ENCODE results near the gene CLEC9A. TPM values are rescaled to one million over a fixed set of nuclear protein-coding genes. Genes with fewer than 3 reads are reported as not detected.
"Not testable (repeated sequence)": the region's sequence is repeated elsewhere in the genome, so short reads cannot be mapped to it uniquely, and the experiment has no call there.

Gene CLEC9A
- polyA plus RNA-seq, 4 donors = 0.12 to 1.6 TPM; not detected in 2

DNA sequence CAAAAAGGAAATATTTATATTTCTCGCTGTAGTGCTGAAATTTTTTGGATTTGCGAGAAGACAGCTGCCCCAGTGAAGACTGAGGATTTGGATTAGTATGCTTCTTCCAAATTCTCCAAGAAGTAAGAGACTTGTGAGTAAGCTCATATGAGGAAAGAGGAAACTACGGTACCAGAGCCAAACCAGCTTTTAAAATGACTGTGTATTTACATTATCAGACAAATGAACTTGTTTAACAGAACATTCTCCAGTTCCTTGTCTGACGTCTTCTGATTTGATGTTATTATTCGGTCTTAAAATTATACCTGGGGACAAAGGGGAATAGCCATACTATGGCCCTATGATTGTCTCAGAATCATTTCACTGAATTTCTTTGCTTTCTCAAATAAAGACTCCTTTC lies 12.1 kb upstream of the CLEC9A start:
- WGBS, 3 donors = 53 to 58% (median 57%) methylated on average over 5 of the region's 5 CpGs
- H3K4me1 ChIP-seq (ENCODE audit: control insufficient read depth in 3 of 3, insufficient read depth in 2 of 3, low read depth in 1 of 3, low read length in 2 of 3) = no peaks in the 10 kb centered on the region
- no peaks in the 10 kb centered on the region for H3K27me3 ChIP-seq (ENCODE audit: control insufficient read depth in 3 of 3, insufficient read depth in 3 of 3, low read length in 3 of 3)
- no peak overlapping the region for H3K27ac ChIP-seq (ENCODE audit: low read depth in 1 of 3, low read length in 2 of 3)
- no peaks in the 10 kb centered on the region for H3K9me3 ChIP-seq (ENCODE audit: control insufficient read depth in 2 of 2, insufficient read depth in 1 of 2, low read depth in 1 of 2, low read length in 1 of 2)
- no peaks in the 10 kb centered on the region for H3K36me3 ChIP-seq (ENCODE audit: control insufficient read depth in 3 of 3, insufficient read depth in 2 of 3, low read depth in 1 of 3, low read length in 3 of 3)
- no peak for FAIRE-seq
- H3K4me3 ChIP-seq (ENCODE audit: low read depth in 1 of 3, low read length in 3 of 3) = no peak overlapping the region
- no peak for DNase-seq

DNA sequence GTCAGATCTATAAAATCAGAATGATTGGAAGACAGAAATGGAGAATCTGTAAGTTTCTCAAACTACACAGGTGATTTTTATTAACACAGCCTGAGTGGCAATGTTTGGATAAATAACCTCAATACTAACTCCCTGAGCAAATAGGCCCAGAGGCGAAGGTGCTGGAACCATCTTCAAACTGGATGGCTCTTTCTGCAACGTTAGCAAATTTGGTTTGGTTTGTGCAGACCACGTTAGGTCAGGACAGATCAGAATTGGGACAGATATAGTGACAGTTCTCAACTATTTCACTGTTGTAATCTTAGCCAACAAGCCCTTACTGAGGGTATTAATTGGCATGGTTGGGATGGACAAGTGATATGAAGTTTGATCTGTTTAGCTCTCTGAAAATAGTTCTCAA lies 9.1 kb upstream of the CLEC9A start:
- H3K36me3 ChIP-seq (ENCODE audit: control insufficient read depth in 3 of 3, insufficient read depth in 2 of 3, low read depth in 1 of 3, low read length in 3 of 3) = no peaks in the 10 kb centered on the region
- no peaks in the 10 kb centered on the region for H3K4me1 ChIP-seq (ENCODE audit: control insufficient read depth in 3 of 3, insufficient read depth in 2 of 3, low read depth in 1 of 3, low read length in 2 of 3)
- H3K9me3 ChIP-seq (ENCODE audit: control insufficient read depth in 2 of 2, insufficient read depth in 1 of 2, low read depth in 1 of 2, low read length in 1 of 2) = no peaks in the 10 kb centered on the region
- no peak overlapping the region for H3K4me3 ChIP-seq (ENCODE audit: low read depth in 1 of 3, low read length in 3 of 3)
- no peak for FAIRE-seq
- 59 to 87% (median 82%) methylated on average over 3 of the region's 3 CpGs for WGBS, 3 donors
- no peaks in the 10 kb centered on the region for H3K27me3 ChIP-seq (ENCODE audit: control insufficient read depth in 3 of 3, insufficient read depth in 3 of 3, low read length in 3 of 3)
- DNase-seq = no peak
- no peak overlapping the region for H3K27ac ChIP-seq (ENCODE audit: low read depth in 1 of 3, low read length in 2 of 3)

DNA sequence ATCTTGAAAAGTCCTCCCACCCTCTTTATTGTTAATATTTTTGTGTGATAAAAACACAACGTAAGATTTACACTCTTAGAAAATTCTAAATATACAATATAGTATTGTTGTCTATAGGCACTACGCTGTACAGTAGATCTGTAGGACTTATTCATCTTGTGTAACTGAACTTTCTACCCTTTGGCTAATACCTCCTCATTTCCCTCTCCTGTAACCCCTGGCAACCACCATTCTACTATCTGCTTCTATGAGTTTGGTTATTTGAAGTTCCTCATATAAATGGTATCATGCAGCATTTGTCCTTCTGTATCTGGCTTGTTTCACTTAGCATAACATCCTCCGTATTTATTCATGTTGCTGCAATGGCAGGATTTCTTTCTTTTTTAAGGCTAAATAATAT lies 5.2 kb upstream of the CLEC9A start:
- WGBS, 3 donors = 89 to 95% (median 93%) methylated on average over 3 of the region's 3 CpGs
- H3K36me3 ChIP-seq (ENCODE audit: control insufficient read depth in 3 of 3, insufficient read depth in 2 of 3, low read depth in 1 of 3, low read length in 3 of 3) = no peaks in the 10 kb centered on the region
- H3K27ac ChIP-seq (ENCODE audit: low read depth in 1 of 3, low read length in 2 of 3) = no peak overlapping the region
- H3K27me3 ChIP-seq (ENCODE audit: control insufficient read depth in 3 of 3, insufficient read depth in 3 of 3, low read length in 3 of 3) = no peaks in the 10 kb centered on the region
- no peaks in the 10 kb centered on the region for H3K9me3 ChIP-seq (ENCODE audit: control insufficient read depth in 2 of 2, insufficient read depth in 1 of 2, low read depth in 1 of 2, low read length in 1 of 2)
- DNase-seq (no peak), FAIRE-seq (no peak)
- H3K4me3 ChIP-seq (ENCODE audit: low read depth in 1 of 3, low read length in 3 of 3) = no peak overlapping the region
- no peaks in the 10 kb centered on the region for H3K4me1 ChIP-seq (ENCODE audit: control insufficient read depth in 3 of 3, insufficient read depth in 2 of 3, low read depth in 1 of 3, low read length in 2 of 3)

DNA sequence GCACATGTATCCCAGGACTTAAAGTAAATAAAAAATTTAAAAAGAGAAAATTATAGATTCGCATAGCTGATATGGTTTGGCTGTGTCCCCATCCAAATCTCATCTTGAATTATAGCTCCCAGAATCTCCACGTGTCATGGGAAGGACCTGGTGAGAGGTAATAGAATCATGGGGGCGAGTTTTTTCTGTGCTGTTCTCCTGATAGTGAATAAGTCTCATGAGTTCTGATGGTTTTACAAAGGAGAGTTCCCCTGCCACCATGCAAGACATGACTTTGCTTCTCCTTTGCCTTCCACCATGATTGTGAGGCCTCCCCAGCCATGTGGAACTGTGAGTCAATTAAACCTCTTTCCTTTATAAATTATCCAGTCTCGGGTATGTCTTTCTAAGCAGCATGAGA lies 3.8 kb upstream of the CLEC9A start:
- H3K36me3 ChIP-seq (ENCODE audit: control insufficient read depth in 3 of 3, insufficient read depth in 2 of 3, low read depth in 1 of 3, low read length in 3 of 3); H3K27me3 ChIP-seq (ENCODE audit: control insufficient read depth in 3 of 3, insufficient read depth in 3 of 3, low read length in 3 of 3); H3K4me3 ChIP-seq (ENCODE audit: low read depth in 1 of 3, low read length in 3 of 3); H3K27ac ChIP-seq (ENCODE audit: low read depth in 1 of 3, low read length in 2 of 3); H3K4me1 ChIP-seq (ENCODE audit: control insufficient read depth in 3 of 3, insufficient read depth in 2 of 3, low read depth in 1 of 3, low read length in 2 of 3); FAIRE-seq; H3K9me3 ChIP-seq (ENCODE audit: control insufficient read depth in 2 of 2, insufficient read depth in 1 of 2, low read depth in 1 of 2, low read length in 1 of 2); DNase-seq: not testable (repeated sequence)
- WGBS, 3 donors = 83 to 90% (median 89%) methylated on average over 4 of the region's 4 CpGs

DNA sequence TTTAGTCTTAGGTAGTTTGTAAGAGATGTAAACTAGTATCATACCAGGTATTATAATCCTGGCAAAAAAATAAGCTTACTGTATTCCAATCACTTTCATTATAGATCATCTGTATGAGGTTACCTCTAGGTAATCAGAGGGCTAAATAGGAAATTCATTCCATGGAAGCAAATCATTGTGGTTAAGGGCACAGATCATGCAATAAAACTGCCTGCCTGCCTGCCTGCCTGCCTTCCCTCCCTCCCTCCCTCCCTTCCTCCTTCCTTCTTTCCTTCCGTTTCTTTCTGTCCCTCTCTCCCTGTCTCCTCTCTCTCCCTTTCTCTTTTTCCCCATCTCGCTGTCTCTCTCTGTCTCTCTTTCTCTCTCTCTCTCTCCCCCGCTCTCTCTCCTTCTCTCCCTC lies 3.2 kb upstream of the CLEC9A start:
- no peak overlapping the region for H3K27ac ChIP-seq (ENCODE audit: low read depth in 1 of 3, low read length in 2 of 3)
- no peaks in the 10 kb centered on the region for H3K36me3 ChIP-seq (ENCODE audit: control insufficient read depth in 3 of 3, insufficient read depth in 2 of 3, low read depth in 1 of 3, low read length in 3 of 3)
- no peaks in the 10 kb centered on the region for H3K9me3 ChIP-seq (ENCODE audit: control insufficient read depth in 2 of 2, insufficient read depth in 1 of 2, low read depth in 1 of 2, low read length in 1 of 2)
- no peak for DNase-seq
- no peak for FAIRE-seq
- no peaks in the 10 kb centered on the region for H3K4me1 ChIP-seq (ENCODE audit: control insufficient read depth in 3 of 3, insufficient read depth in 2 of 3, low read depth in 1 of 3, low read length in 2 of 3)
- H3K27me3 ChIP-seq (ENCODE audit: control insufficient read depth in 3 of 3, insufficient read depth in 3 of 3, low read length in 3 of 3) = no peaks in the 10 kb centered on the region
- 59 to 78% (median 68%) methylated on average over 3 of the region's 3 CpGs for WGBS, 3 donors
- H3K4me3 ChIP-seq (ENCODE audit: low read depth in 1 of 3, low read length in 3 of 3) = no peak overlapping the region

DNA sequence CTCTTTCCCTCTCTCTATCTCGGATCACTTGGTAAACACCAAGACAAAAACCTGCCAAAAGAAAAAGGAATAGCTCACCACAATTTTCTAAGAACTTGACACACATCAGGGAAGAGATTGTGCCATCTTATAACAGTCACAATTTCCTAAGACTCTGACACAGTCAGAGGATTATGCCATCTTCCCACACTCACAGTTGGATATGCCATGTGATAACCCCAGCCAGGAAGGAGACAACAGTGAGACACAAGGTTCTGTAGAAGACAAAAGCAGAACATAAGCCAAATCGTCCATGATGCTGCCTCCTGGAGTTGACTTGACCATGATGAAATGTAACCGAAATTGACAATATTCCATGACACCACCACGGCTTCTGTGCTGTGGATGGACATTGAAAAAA lies 2.8 kb upstream of the CLEC9A start:
- WGBS, 3 donors = 54 to 66% (median 55%) methylated on average over 4 of the region's 4 CpGs
- H3K27ac ChIP-seq (ENCODE audit: low read depth in 1 of 3, low read length in 2 of 3) = no peak overlapping the region
- H3K36me3 ChIP-seq (ENCODE audit: control insufficient read depth in 3 of 3, insufficient read depth in 2 of 3, low read depth in 1 of 3, low read length in 3 of 3) = no peaks in the 10 kb centered on the region
- DNase-seq (no peak), FAIRE-seq (no peak)
- H3K27me3 ChIP-seq (ENCODE audit: control insufficient read depth in 3 of 3, insufficient read depth in 3 of 3, low read length in 3 of 3) = no peaks in the 10 kb centered on the region
- H3K4me1 ChIP-seq (ENCODE audit: control insufficient read depth in 3 of 3, insufficient read depth in 2 of 3, low read depth in 1 of 3, low read length in 2 of 3) = no peaks in the 10 kb centered on the region
- H3K9me3 ChIP-seq (ENCODE audit: control insufficient read depth in 2 of 2, insufficient read depth in 1 of 2, low read depth in 1 of 2, low read length in 1 of 2) = no peaks in the 10 kb centered on the region
- no peak overlapping the region for H3K4me3 ChIP-seq (ENCODE audit: low read depth in 1 of 3, low read length in 3 of 3)

DNA sequence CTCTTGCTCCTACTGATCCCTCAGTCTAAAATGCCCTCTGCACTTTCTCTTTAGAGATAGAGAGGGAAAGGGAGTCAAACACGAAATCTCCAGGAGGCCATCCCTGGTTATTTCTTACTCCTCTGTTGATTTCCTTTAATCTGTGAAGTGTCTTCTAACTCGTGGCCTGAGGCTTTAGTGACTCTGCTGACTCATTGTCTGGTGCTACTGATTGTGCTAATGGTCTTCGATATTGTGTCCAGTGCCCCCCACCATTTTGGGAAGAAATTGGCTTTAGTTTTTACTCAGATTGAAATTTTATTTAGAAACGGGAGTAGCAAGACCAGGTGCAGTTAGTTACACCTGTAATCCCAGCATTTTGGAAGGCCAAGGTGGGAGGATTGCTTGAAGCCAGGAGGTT lies 839 bp downstream of the CLEC9A start:
- H3K4me3 ChIP-seq (ENCODE audit: low read depth in 1 of 3, low read length in 3 of 3) = no peak overlapping the region
- 59 to 65% (median 65%) methylated on average over 4 of the region's 4 CpGs for WGBS, 3 donors
- no peaks in the 10 kb centered on the region for H3K9me3 ChIP-seq (ENCODE audit: control insufficient read depth in 2 of 2, insufficient read depth in 1 of 2, low read depth in 1 of 2, low read length in 1 of 2)
- H3K36me3 ChIP-seq (ENCODE audit: control insufficient read depth in 3 of 3, insufficient read depth in 2 of 3, low read depth in 1 of 3, low read length in 3 of 3) = no peaks in the 10 kb centered on the region
- no peak for FAIRE-seq
- DNase-seq = no peak
- H3K4me1 ChIP-seq (ENCODE audit: control insufficient read depth in 3 of 3, insufficient read depth in 2 of 3, low read depth in 1 of 3, low read length in 2 of 3) = no peaks in the 10 kb centered on the region
- no peaks in the 10 kb centered on the region for H3K27me3 ChIP-seq (ENCODE audit: control insufficient read depth in 3 of 3, insufficient read depth in 3 of 3, low read length in 3 of 3)
- H3K27ac ChIP-seq (ENCODE audit: low read depth in 1 of 3, low read length in 2 of 3) = peak overlapping the region in 1 of 3 donors; percentile 37

DNA sequence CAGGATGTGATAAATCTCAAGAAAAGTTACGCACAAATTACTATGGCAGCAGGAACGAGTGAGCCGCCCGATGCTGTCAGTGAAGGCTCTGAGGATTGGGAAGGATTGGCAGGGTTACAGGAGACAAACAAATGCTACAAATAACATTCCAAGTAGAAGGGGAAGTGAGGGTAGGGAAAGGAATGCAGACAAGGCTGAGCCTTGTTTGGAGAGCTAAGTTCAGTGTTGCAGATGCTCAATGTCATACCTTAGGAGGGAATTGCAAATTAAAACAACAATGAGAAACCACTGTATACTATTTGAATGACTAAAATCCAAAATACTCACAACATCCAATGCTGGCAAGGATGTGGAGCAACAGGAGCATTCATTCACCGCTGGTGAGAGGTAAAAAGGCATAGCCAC lies 1.3 kb downstream of the CLEC9A start:
- FAIRE-seq (no peak), DNase-seq (no peak)
- Histone ChIP-seq H3K9me3 (ENCODE audit: control insufficient read depth in 2 of 2, insufficient read depth in 1 of 2, low read depth in 1 of 2, low read length in 1 of 2) (no peaks in the 10 kb centered on the region), H3K27ac (ENCODE audit: low read depth in 1 of 3, low read length in 2 of 3) (no peak overlapping the region), H3K4me1 (ENCODE audit: control insufficient read depth in 3 of 3, insufficient read depth in 2 of 3, low read depth in 1 of 3, low read length in 2 of 3) (no peaks in the 10 kb centered on the region), H3K27me3 (ENCODE audit: control insufficient read depth in 3 of 3, insufficient read depth in 3 of 3, low read length in 3 of 3) (no peaks in the 10 kb centered on the region), H3K36me3 (ENCODE audit: control insufficient read depth in 3 of 3, insufficient read depth in 2 of 3, low read depth in 1 of 3, low read length in 3 of 3) (no peaks in the 10 kb centered on the region), H3K4me3 (ENCODE audit: low read depth in 1 of 3, low read length in 3 of 3) (no peak overlapping the region)
- 60 to 84% (median 83%) methylated on average over 5 of the region's 5 CpGs for WGBS, 3 donors

DNA sequence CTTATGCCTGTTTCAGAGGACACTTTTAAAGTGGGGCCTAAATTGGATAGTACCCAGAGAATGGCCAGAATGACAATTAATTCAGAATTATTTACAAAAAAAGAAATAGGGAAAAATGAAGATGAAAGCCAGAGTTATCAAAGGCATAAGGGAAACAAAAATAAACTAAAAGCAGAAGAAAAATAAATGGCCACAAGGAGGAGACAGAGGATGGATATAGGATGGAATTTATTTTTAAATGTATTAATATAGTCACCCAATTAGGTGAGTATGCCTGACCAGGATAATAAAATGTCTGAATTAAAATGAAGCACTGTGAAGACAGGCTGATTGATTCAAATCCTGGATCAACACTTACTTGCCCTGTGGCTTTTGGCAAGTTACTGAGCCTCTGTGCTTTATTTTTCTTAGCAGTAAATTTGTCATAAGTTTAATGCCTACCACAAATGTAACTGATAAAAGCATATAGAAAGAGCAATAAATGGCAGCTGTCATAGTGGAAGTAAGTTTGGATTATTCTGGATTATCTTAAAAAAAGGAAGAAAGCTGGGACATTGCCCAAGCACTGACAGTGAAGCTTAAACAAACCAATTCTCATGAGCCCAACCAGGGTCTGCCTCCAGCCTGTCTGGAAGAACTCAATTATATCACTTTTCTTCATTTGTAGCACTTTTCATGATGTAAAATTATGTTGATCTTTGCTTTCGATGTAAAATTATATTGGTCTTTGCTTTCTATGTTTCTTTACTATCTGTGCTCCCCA lies 3.5 kb downstream of the CLEC9A start:
- H3K9me3 ChIP-seq (ENCODE audit: control insufficient read depth in 2 of 2, insufficient read depth in 1 of 2, low read depth in 1 of 2, low read length in 1 of 2) = no peaks in the 10 kb centered on the region
- H3K27me3 ChIP-seq (ENCODE audit: control insufficient read depth in 3 of 3, insufficient read depth in 3 of 3, low read length in 3 of 3) = no peaks in the 10 kb centered on the region
- H3K27ac ChIP-seq (ENCODE audit: low read depth in 1 of 3, low read length in 2 of 3) = no peak overlapping the region
- 63 to 75% (median 72%) methylated on average over 1 of the region's 1 CpG for WGBS, 3 donors
- FAIRE-seq = peak; percentile 19
- no peak overlapping the region for H3K4me3 ChIP-seq (ENCODE audit: low read depth in 1 of 3, low read length in 3 of 3)
- DNase-seq = peak in 1 of 2 donors; percentile 5
- H3K4me1 ChIP-seq (ENCODE audit: control insufficient read depth in 3 of 3, insufficient read depth in 2 of 3, low read depth in 1 of 3, low read length in 2 of 3) = no peaks in the 10 kb centered on the region
- H3K36me3 ChIP-seq (ENCODE audit: control insufficient read depth in 3 of 3, insufficient read depth in 2 of 3, low read depth in 1 of 3, low read length in 3 of 3) = no peaks in the 10 kb centered on the region

Data from small intestine (tissue), 7 donors.